B cell (primary cell): ENCODE measurements around the gene DUSP16. TPM values are rescaled to one million over a fixed set of nuclear protein-coding genes. Genes with fewer than 3 reads are reported as not detected.
A peak's percentile ranks its signal among the peaks of the same experiment; 100 is the strongest.

ENCODE experiments used
- ATAC-seq: fragments of 200-7000 bp; cut with Tn5 transposase; one replicate; pipeline ENCODE4 v1.10.0; 2021; ENCODE audit warnings: low read depth, mild to moderate bottlenecking, moderate number of reproducible peaks, moderate library complexity
- CTCF ChIA-PET: fragments of 350-600 bp; sonication (Branson Sonifier 250); formaldehyde crosslinking; loops from one replicate; lab custom pipeline; 2021; ENCODE audit warnings: antibody characterized with exemption, inconsistent platforms; lab: Charles Lee
- POLR2A ChIA-PET: fragments of 350-600 bp; sonication (Branson Sonifier 250); formaldehyde crosslinking; loops from one replicate; lab custom pipeline; 2021; ENCODE audit warnings: antibody characterized with exemption; lab: Charles Lee
- DNase-seq: peaks from one replicate; pipeline ENCODE4 v3.0.0; 2013
- H2AFZ ChIP-seq: 2 replicates; pipeline ENCODE4 v1.6.1; 2012; ENCODE audit warnings: mild to moderate bottlenecking, low read depth, low read length; ENCODE audit not compliant: insufficient read depth, poor library complexity, severe bottlenecking
- H3K27ac ChIP-seq, 2 donors: 1 replicate in 1 of 2; 2 replicates in 1 of 2; pipeline ENCODE4 v1.5.1; 2012 to 2013; ENCODE audit warnings: low read length in 2 of 2, mild to moderate bottlenecking in 2 of 2, moderate library complexity in 1 of 2
- H3K27me3 ChIP-seq, 4 experiments: fragments of 200-600 bp in 1 of 4; sonication (generic) in 1 of 4; replicated peaks in 1 of 4; 1 replicate in 2 of 4; 2 replicates in 2 of 4; pipeline versions ENCODE4 v1.6.1 to v1.7.0; 2013 to 2016; ENCODE audit warnings: low read length in 3 of 4, mild to moderate bottlenecking in 2 of 4, mixed read lengths in 1 of 4, moderate library complexity in 1 of 4; ENCODE audit not compliant: insufficient read depth in 4 of 4, control insufficient read depth in 3 of 4; ENCODE audit errors: control extremely low read depth in 1 of 4
- H3K36me3 ChIP-seq, 2 experiments: replicated peaks in 1 of 2; 1 replicate in 1 of 2; 2 replicates in 1 of 2; pipeline versions ENCODE4 v1.6.1 to v1.7.1; 2013; ENCODE audit warnings: low read length in 1 of 2; ENCODE audit not compliant: insufficient read depth in 2 of 2, control insufficient read depth in 1 of 2; ENCODE audit errors: control extremely low read depth in 1 of 2, extremely low read depth in 1 of 2
- H3K4me1 ChIP-seq, 2 donors: fragments of 200-600 bp in 1 of 2; sonication (generic) in 1 of 2; 1 replicate in 1 of 2; 2 replicates in 1 of 2; pipeline versions ENCODE4 v1.5.1 to v1.6.1; 2013 to 2017; ENCODE audit warnings: low read length in 2 of 2; ENCODE audit not compliant: control insufficient read depth in 2 of 2, insufficient read depth in 2 of 2
- H3K4me2 ChIP-seq: replicated peaks from 2 replicates; pipeline ENCODE3; 2012; ENCODE audit warnings: mild to moderate bottlenecking, low read depth, low read length; ENCODE audit not compliant: poor library complexity, severe bottlenecking
- H3K4me3 ChIP-seq, 5 experiments: fragments of 200-600 bp in 1 of 5; sonication (generic) in 1 of 5; 1 replicate in 3 of 5; 2 replicates in 2 of 5; pipeline versions ENCODE4 v1.5.1 to v1.7.0; 2011 to 2016; ENCODE audit warnings: low read length in 4 of 5, mild to moderate bottlenecking in 4 of 5, low read depth in 2 of 5, control low read depth in 1 of 5, moderate library complexity in 1 of 5; ENCODE audit not compliant: insufficient read depth in 1 of 5; ENCODE audit errors: control extremely low read depth in 1 of 5, extremely low read depth in 1 of 5
- H3K79me2 ChIP-seq: fragments of 200-600 bp; sonication (generic); one replicate; pipeline ENCODE4 v1.6.0; 2016; ENCODE audit warnings: low read length; ENCODE audit not compliant: control insufficient read depth, insufficient read depth
- H3K9ac ChIP-seq: fragments of 200-600 bp; sonication (generic); 2 replicates; pipeline ENCODE4 v1.6.1; 2017; ENCODE audit warnings: mild to moderate bottlenecking, low read length, moderate library complexity
- H3K9me3 ChIP-seq, 3 donors: one replicate each; pipeline versions ENCODE4 v1.6.1 to v1.7.1; 2013; ENCODE audit warnings: low read length in 2 of 3; ENCODE audit not compliant: control insufficient read depth in 2 of 3, insufficient read depth in 1 of 3; ENCODE audit errors: control extremely low read depth in 1 of 3
- H4K20me1 ChIP-seq: 2 replicates; pipeline ENCODE4 v1.6.0; 2012; ENCODE audit warnings: mild to moderate bottlenecking, low read length; ENCODE audit not compliant: insufficient read depth, control insufficient read depth, poor library complexity, severe bottlenecking
- H3K27ac Mint-ChIP-seq: one replicate; pipeline ENCODE4 v1.8.0; 2021; ENCODE audit warnings: mixed read lengths
- H3K27me3 Mint-ChIP-seq: one replicate; pipeline ENCODE4 v1.8.0; 2021; ENCODE audit warnings: mixed read lengths
- H3K4me1 Mint-ChIP-seq: one replicate; pipeline ENCODE4 v1.8.0; 2021; ENCODE audit warnings: mixed read lengths
- H3K4me3 Mint-ChIP-seq: one replicate; pipeline ENCODE4 v1.8.0; 2021; ENCODE audit warnings: mixed read lengths
- H3K9me3 Mint-ChIP-seq: one replicate; pipeline ENCODE4 v1.8.0; 2022; ENCODE audit warnings: mixed read lengths; ENCODE audit not compliant: insufficient read depth
- EZH2 ChIP-seq: IDR thresholded peaks from 2 replicates; pipeline ENCODE4 v1.6.1; 2012; ENCODE audit warnings: borderline replicate concordance, low read depth, mild to moderate bottlenecking, moderate library complexity, low read length; ENCODE audit not compliant: insufficient read depth, poor library complexity, severe bottlenecking
- WGBS: methylation state at CpG from one replicate; pipeline ENCODE4 v1.1.5; 2013; ENCODE audit warnings: missing lambda C conversion rate; ENCODE audit not compliant: insufficient coverage; 5-methylcytosine and 5-hydroxymethylcytosine counted together
- intact Hi-C: fragments of 100-400 bp; cut with micrococcal nuclease; formaldehyde crosslinking; loops from one replicate; pipeline ENCODE4 v1.10.0; 2022
- polyA plus RNA-seq: library from polyadenylated mRNA; depleted of rRNA; stranded (reverse); fragments of >200 nt; gene quantifications from 2 replicates; pipeline ENCODE4 v1.2.3, GENCODE V29; 2012
- total RNA-seq, 2 donors: library from RNA; stranded (reverse); fragments of 120-200 nt in 1 of 2; gene quantifications; 1 replicate in 1 of 2; 2 replicates in 1 of 2; pipeline versions ENCODE4 v1.2.3 to v1.2.4, GENCODE V29; 2013 to 2022
- TF ChIP-seq, protein P1 (sequence below): fragments of 200-600 bp; IDR thresholded peaks from one replicate; pipeline ENCODE4 v1.8.0; 2022; ENCODE audit warnings: antibody characterized with exemption, mild to moderate bottlenecking

The DUSP16 gene
- total and polyA plus RNA-seq, 2 donors (not counting 1 experiment from before 2014, with no cell fraction given), result 0.37 to 5.6 TPM

DNA sequence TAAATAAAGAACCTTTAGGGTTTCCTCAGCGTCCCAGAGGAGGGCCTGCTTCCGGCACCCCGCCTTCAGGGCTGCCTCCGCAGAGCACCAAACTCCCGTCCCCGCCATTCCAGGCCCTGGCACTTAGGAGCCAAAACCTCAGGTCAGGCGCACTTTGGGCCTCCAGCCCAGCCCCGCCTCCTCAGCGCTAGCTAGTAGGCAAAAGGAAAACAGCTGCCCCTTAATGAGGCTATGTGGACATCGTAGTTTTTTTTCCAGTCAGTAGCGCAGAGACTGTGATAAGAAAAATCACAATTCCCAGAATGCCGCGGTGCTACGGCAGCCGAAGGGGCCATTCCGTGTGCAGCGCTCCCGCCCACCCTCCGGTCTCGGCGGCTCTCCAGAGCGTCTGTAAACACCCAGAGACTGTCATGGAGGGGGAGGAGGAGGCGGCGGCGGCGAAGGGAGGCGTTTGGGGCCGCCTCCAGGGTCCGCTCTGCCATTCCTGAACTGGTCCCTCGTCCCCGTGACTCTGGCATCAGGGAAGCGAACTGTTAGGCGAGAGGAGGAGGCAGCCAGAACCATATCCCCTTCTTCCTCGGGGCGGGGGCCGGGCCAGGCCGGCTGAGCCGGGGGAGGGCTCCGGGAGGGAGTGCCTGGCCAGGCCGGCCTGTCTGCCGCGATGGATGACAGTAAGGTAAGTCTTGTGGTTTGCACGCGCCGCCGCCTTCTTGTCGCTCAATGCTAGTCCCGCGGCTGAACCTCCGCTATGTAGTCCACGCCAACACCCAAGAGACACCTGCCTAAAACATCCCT is 49.0 kb upstream of the DUSP16 start, which contains the start of gene CREBL2:
TSS of gene CREBL2 (plus strand) at position 365 of the 795 bp plus-strand sequence. CDS start at position 662, 297 bp downstream.
- H3K27me3 ChIP-seq, result no peaks in the 10 kb centered on the region
- peaks cover 39% of the 10 kb centered on the region for H3K79me2 ChIP-seq
- Mint-ChIP-seq H3K27ac (peak within 1 kb of the TSS; percentile 98), H3K4me1 (peaks cover 32% of the 10 kb centered on the region), H3K27me3 (no peaks in the 10 kb centered on the region), H3K4me3 (peak within 1 kb of the TSS; percentile 97), H3K9me3 (no peaks in the 10 kb centered on the region)
- no peaks in the 10 kb centered on the region for H3K9me3 ChIP-seq
- ChIA-PET CTCF (interaction anchor here (1.0 kb wide), 2 partner anchors 179 to 254 kb away, joined by 3 to 4 read pairs; partner anchors contain the start of gene BORCS5), POLR2A (interaction anchor here (0.6 to 1.0 kb wide), 2 partner anchors 97 to 254 kb away, joined by 4 to 6 read pairs; partner anchors contain the start of gene BORCS5)
- ATAC-seq, result peak; percentile 91
- DNase-seq, result peak; percentile 94
- peak within 1 kb of the TSS; percentile 92 to 95 for H3K27ac ChIP-seq
- peak within 1 kb of the TSS; percentile 99 for H3K9ac ChIP-seq
- intact Hi-C loops, result loop anchor here (1.0 to 5.0 kb wide), 8 partner anchors 46 to 489 kb away; partner anchors contain the start of genes BORCS5, CDKN1B, DUSP16 and GPR19
- H3K36me3 ChIP-seq, result no peaks in the 10 kb centered on the region
- TF ChIP-seq EZH2, result no peak
- TF ChIP-seq, protein P1, sequence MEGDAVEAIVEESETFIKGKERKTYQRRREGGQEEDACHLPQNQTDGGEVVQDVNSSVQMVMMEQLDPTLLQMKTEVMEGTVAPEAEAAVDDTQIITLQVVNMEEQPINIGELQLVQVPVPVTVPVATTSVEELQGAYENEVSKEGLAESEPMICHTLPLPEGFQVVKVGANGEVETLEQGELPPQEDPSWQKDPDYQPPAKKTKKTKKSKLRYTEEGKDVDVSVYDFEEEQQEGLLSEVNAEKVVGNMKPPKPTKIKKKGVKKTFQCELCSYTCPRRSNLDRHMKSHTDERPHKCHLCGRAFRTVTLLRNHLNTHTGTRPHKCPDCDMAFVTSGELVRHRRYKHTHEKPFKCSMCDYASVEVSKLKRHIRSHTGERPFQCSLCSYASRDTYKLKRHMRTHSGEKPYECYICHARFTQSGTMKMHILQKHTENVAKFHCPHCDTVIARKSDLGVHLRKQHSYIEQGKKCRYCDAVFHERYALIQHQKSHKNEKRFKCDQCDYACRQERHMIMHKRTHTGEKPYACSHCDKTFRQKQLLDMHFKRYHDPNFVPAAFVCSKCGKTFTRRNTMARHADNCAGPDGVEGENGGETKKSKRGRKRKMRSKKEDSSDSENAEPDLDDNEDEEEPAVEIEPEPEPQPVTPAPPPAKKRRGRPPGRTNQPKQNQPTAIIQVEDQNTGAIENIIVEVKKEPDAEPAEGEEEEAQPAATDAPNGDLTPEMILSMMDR, result no peak
- peaks cover 16 to 24% of the 10 kb centered on the region in 2 donors for H3K4me1 ChIP-seq
- peak within 1 kb of the TSS; percentile 97 for H3K4me2 ChIP-seq
- no peaks in the 10 kb centered on the region for H4K20me1 ChIP-seq
- peak within 1 kb of the TSS; percentile 65 to 100 (median 89) for H3K4me3 ChIP-seq
- peak within 1 kb of the TSS; percentile 100 for H2AFZ ChIP-seq
- WGBS, result 0% methylated on average over 48 of the region's 51 CpGs
